Urinary bladder (tissue), 4 donors: ENCODE results near the gene DLEC1. TPM values are rescaled to one million over a fixed set of nuclear protein-coding genes. Genes with fewer than 3 reads are reported as not detected.
"Not testable (repeated sequence)": the region's sequence is repeated elsewhere in the genome, so short reads cannot be mapped to it uniquely, and the experiment has no call there.

Experiments
- DNase-seq: peaks from one replicate; pipeline ENCODE4 v3.0.0-alpha.2; 2015; ENCODE audit errors: extremely low spot score
- H3K27ac ChIP-seq: one replicate; pipeline ENCODE4 v1.5.1; 2013; ENCODE audit warnings: low read depth, mild to moderate bottlenecking, moderate library complexity
- H3K36me3 ChIP-seq: one replicate; pipeline ENCODE4 v1.6.1; 2013; ENCODE audit warnings: mild to moderate bottlenecking, moderate library complexity; ENCODE audit not compliant: insufficient read depth
- H3K4me1 ChIP-seq: one replicate; pipeline ENCODE4 v1.6.1; 2013; ENCODE audit warnings: mild to moderate bottlenecking, moderate library complexity; ENCODE audit not compliant: insufficient read depth
- H3K4me3 ChIP-seq: one replicate; pipeline ENCODE4 v1.5.1; 2013; ENCODE audit warnings: low read depth, low read length
- WGBS: extraction: QIAGEN DNeasy Blood & Tissue Kit; methylation state at CpG from one replicate; pipeline ENCODE4 v1.1.7; 2013; 5-methylcytosine and 5-hydroxymethylcytosine counted together
- polyA plus RNA-seq: library from polyadenylated mRNA; stranded (reverse); fragments of 200-250 nt; gene quantifications from one replicate; pipeline ENCODE4 v1.2.3, GENCODE V29; 2013
- total RNA-seq: library from RNA; depleted of rRNA; stranded (reverse); fragments of >200 nt; gene quantifications from one replicate; pipeline ENCODE4 v1.2.3, GENCODE V29; 2014
- donor health status: healthy with polysubstance abuse.
- donor health status: healthy.

DLEC1 gene
- total and polyA plus RNA-seq, 2 donors = 0.29 to 0.42 TPM

DNA sequence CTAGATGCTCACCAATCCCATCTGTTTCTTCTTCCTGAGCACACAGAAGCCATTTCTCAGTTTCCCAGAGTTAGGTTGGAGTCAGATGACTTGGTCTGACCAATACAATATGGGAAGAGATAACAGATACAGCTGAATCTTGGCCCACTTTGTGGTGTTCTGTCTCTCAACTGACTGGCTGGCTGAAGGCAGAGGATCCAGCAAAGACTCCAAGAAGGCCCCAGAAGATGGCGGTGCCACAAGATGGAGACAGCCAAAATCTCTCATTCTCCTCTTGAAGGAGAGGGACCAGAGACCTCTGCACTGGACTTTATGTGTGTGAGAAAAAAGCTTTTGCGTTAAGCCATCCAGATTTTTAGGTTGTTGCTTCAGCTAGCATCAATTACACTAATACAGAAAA lies 118.1 kb downstream of the DLEC1 start:
- H3K27ac ChIP-seq = no peak overlapping the region
- no peak overlapping the region for H3K4me3 ChIP-seq
- WGBS = 92% methylated on average over 2 of the region's 2 CpGs
- H3K4me1 ChIP-seq = no peaks in the 10 kb centered on the region
- no peak for DNase-seq
- no peaks in the 10 kb centered on the region for H3K36me3 ChIP-seq

DNA sequence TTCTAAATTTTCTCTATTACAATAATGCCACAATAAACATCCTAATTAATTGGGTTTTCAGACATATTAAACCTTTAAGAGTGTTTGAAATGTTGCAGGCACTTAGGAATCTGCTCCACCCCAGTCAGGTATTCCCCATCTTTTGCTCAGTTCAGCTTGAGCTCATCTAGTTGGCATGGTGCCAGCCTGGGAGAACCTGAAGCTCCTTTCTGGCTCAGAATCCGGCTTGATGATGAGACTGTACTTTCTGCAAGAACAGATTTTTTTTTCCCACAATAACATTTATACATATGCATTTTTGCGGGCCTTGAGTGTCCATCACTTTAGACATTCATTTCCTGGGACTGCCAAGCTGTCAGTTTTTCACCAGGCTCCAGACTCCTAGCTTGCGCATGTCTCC lies 118.6 kb downstream of the DLEC1 start:
- no peak overlapping the region for H3K4me3 ChIP-seq
- WGBS = 72% methylated on average over 3 of the region's 3 CpGs

DNA sequence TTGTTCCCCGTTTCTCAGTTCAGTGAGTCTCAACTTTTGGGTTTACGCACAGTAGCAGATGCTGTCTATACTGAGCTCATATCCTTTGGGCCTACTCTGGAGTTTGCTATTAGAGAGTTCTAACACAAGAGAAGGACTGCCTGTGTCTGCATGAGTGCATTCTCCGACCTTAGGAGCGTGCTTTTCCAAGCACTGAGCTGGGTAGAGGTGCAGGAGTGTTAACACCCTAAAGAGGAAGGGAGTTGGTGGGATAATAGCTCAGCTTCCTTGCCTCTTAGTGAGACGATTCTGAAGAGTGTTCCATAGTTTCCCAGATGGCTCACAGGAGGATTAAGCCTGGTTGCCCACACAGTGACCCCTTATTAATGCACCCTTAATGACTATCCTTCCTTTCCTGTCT lies 119.5 kb downstream of the DLEC1 start:
- WGBS = 77% methylated on average over 5 of the region's 5 CpGs
- DNase-seq = no peak
- no peak overlapping the region for H3K27ac ChIP-seq
- no peaks in the 10 kb centered on the region for H3K4me1 ChIP-seq
- H3K36me3 ChIP-seq = no peaks in the 10 kb centered on the region
- no peak overlapping the region for H3K4me3 ChIP-seq

More for the DNA sequence above, 118.6 kb downstream of the DLEC1 start:
- Histone ChIP-seq H3K36me3 (no peaks in the 10 kb centered on the region), H3K4me1 (no peaks in the 10 kb centered on the region), H3K27ac (no peak overlapping the region)
- no peak for DNase-seq

DNA sequence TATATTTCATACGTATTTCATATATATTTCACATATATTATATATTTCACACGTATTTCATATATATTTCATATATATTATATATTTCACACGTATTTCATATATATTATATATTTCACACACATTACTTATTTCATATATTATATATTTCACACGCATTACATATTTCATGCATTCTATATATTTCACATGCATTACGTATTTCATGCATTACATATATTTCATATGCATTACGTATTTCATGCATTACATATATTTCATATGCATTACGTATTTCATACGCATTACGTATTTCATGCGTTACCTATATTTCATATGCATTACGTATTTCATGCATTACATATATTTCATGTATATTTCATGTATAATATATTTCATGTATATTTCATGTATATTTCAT lies 121.7 kb downstream of the DLEC1 start:
- DNase-seq, H3K4me3 ChIP-seq, H3K4me1 ChIP-seq, H3K36me3 ChIP-seq, H3K27ac ChIP-seq: not testable (repeated sequence)
- WGBS = 95% methylated on average over 11 of the region's 11 CpGs

DNA sequence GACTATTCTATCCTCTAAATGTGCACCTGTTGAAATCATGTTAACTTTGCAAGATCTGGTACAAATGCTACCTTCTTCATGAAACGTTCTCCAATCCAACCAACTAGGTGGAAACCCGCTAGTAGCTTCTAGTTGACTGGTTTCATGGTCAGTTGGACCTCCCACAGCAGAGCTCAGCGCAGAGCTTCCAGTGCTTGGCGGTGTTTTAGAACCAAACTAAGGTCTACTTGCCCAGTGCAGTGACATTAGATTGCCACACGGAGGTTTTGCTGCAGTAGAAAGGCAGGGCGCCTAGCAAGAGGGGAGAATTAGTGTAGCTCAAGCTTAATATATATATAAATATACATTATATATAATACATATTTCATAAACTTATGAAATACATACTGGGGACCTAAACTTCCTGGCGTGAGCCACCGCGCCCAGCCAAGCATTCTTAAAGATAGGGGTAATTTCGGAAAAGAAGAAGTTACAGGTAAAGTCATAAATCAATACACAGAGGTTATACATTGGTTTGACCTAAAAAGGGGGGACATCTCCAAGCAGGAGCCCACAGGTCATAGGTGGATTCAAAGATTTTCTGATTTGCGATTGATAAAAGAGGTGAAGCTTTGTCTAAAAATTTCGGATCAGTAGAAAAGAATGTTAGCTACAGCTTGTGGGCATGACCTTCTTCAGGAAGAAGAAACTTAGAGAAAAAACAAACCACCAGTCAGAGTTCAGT lies 124.3 kb downstream of the DLEC1 start:
- DNase-seq = no peak
- WGBS = 89% methylated on average over 12 of the region's 12 CpGs
- no peaks in the 10 kb centered on the region for H3K36me3 ChIP-seq
- H3K27ac ChIP-seq = no peak overlapping the region
- peaks cover 2% of the 10 kb centered on the region for H3K4me1 ChIP-seq
- H3K4me3 ChIP-seq = no peak overlapping the region

DNA sequence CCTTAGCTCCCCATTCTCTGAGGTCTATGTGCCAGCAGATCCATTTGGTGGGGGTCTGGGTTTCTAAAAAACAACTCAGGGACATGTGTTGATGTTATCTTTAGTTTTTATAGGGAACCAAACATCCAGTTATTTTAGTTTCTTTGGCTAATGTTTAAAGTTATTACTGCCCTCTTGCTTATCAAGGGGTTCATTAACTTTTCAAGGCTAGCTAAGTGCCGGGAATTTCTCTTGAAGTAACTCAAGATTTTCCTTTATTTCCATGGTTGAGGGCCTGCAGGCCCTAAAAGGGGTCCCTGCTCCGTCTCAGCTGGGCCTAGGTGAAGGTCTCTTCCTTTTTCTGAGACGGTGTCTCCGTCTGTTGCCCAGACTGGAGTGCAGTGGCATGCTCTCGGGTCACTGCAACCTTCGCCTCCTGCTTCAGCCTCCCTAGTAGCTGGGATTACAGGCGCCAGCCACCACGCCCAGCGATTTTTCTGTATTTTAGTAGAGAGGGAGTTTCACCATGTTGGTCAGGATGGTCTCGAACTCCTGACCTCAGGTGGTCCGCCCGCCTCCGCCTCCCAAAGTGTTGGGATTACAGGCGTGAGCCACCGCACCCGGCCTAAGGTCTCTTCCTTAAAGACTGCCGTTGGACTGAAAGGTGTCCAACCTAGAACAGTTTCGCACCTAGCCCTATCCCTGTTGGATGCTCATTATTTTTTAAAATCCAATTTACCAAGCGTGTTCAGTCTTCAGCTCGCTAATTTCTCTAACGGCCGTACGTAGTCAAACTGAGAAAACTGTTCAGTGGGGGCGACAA lies 125.0 kb downstream of the DLEC1 start:
- no peak for DNase-seq

DNA sequence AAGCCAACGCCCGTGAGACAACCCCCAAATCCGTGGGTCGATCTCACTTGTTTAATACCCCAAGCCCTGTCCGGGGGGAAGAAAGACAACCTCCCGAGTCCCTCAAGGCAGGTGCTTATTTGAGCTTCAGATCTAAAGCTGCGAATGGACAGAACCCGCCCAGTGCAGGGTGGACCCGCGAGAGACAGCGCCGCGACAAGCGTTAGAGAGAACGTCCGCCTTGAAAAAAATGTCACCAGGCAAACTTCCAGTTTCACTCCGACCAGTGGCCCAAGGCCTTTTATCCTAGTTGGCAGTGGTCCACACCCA lies 125.6 kb downstream of the DLEC1 start:
- DNase-seq = no peak
- H3K27ac ChIP-seq = peak overlapping the region; percentile 86
- H3K36me3 ChIP-seq = no peaks in the 10 kb centered on the region
- peak overlapping the region; percentile 40 for H3K4me3 ChIP-seq
- WGBS = 2% methylated on average over 17 of the region's 17 CpGs
- H3K4me1 ChIP-seq = peaks cover 2% of the 10 kb centered on the region

More for the DNA sequence above, 125.0 kb downstream of the DLEC1 start:
- 72% methylated on average over 24 of the region's 24 CpGs for WGBS
- Histone ChIP-seq H3K36me3 (no peaks in the 10 kb centered on the region), H3K27ac (peak overlapping the region; percentile 86), H3K4me1 (peaks cover 2% of the 10 kb centered on the region), H3K4me3 (peak overlapping the region; percentile 40)

DNA sequence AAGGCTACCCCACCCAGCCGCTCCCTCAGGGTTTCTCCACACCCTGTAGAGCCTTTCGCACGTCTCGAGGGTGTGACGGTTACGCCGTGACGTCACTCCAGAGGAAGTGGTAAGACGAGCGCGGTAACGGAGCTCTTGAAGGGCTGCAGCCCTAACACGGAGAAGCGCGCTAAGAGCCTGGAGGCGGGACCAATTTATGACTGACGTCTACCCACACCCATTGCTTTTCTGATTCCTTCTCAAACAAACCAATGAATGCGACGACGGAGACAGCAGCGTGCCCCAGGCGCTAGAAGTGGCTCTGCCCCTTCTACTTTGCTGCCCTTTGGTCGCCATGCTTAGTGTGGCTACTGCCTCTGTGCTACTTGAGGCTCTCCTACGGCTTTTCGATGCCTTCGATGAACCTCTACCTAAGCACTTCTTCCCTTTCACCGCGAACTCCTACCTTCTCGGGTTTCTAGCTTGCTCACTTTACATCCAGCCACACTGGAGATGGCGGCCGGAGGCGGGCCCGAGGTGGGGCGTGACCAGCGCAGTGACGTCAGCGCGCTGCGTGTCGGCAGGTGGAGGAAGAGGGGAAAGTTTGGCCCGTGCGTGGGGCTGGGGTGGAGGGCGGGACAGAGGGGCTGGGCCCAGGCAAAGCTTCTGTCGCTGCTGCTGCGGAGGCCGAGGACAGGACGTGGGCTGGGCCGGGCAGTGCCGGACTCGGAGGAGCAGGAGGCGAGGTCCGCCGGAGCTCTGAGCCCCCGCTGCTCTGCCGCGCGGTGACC lies 126.1 kb downstream of the DLEC1 start, which contains the start of gene OXSR1:
OXSR1 (plus strand) TSS at position 586 of the 770 bp plus-strand sequence. CDS start 340 bp downstream, outside the sequence.
- Histone ChIP-seq H3K27ac (peak within 1 kb of the TSS; percentile 99), H3K36me3 (no peaks in the 10 kb centered on the region), H3K4me1 (peaks cover 2% of the 10 kb centered on the region), H3K4me3 (peak within 1 kb of the TSS; percentile 78)
- WGBS = under 1% methylated on average over 57 of the region's 57 CpGs
- DNase-seq = peak; percentile 99

DNA sequence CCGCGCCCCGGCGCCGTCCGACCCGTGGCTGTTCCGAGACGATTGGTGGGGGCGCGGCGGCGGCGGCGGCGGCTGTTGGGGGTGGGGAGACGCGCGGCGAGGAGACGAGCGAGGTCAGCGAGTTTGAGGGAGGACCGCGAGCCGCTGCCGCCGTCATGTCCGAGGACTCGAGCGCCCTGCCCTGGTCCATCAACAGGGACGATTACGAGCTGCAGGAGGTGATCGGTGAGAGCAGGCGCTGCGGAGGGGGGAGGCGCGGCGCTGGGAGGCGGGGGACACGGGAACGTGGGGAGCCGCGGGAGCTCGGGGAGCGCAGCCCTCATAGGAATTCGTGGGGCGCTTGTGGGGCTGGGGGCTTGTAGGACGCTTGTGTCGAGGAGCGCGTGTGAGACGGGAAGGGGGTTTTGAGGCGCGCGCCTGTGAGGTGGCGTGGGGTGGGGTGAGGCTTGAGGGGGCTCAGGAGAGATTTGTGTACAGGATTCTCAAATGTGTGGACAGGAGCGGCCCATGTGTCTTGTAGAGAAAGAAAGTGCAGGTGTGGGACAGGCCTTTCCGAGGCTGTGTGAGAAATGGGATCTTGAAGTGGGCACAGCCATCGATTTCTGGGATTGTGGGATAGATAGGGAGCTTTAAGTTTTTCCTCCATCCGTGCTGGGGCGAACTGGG lies 126.8 kb downstream of the DLEC1 start:
- H3K4me3 ChIP-seq = peak overlapping the region; percentile 78
- DNase-seq = no peak
- under 1% methylated on average over 62 of the region's 62 CpGs for WGBS
- peaks cover 2% of the 10 kb centered on the region for H3K4me1 ChIP-seq
- H3K36me3 ChIP-seq = no peaks in the 10 kb centered on the region
- peak overlapping the region; percentile 99 for H3K27ac ChIP-seq

DNA sequence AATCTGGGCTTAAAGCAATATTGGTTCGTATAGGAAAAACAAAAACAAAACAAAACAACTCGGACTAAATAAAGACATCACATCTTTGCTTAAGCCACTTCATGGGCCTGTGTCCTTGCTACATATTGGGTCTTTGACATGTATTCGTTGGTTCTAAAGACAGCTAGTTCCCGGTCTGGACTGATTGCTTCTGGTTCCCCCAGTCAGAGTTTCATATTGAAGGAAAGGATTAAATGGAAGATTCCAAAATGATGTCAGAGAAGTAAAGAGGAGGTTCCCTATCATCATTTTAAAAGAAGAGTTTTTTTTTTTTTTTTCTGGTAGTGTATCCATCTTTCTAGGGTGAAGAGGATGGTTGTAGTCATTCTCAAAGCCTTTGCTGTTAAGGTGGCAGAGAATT lies 128.6 kb downstream of the DLEC1 start:
- WGBS = 88% methylated on average over 4 of the region's 4 CpGs
- Histone ChIP-seq H3K27ac (no peak overlapping the region), H3K36me3 (no peaks in the 10 kb centered on the region), H3K4me3 (no peak overlapping the region), H3K4me1 (peaks cover 2% of the 10 kb centered on the region)
- no peak for DNase-seq

DNA sequence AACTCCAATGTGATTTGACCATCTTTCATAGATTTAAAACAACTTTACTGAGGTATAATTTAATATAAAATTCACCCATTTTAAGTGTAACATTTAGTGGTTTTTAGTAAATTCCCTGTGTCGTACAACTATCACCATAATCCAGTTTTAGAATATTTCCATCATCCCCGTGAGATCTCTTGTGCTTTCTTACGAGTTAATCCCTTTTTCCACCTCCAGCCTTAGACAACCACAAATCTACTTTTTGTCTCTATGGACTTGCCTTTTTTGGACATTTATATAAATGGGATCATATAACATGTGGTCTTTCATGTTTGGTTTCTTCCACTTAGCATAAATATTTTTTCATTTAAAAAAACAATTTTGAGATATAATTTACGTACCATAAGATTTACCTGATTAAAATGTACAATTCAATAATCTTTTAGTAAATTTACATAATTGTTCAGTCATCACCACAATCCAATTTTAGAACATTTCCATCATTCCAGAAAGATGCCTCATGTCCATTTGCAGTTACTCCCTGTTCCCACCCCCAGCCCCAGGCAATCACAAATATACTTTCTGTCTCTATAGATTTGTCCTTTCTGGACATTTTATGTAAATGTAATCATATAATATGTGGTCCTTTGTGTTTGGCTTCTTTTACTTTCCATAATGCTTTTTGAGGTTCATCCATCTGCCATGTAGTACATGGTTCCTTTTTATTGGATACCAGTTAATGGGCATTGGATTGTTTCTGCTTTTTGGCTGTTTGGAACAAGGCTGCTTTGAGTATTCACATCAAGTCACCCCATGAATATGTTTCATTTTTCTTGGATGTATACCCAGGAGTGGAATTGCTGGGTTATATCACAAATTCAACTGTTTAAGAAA lies 129.4 kb downstream of the DLEC1 start:
- Histone ChIP-seq H3K4me1 (peaks cover 4% of the 10 kb centered on the region), H3K4me3 (no peak overlapping the region), H3K27ac (no peak overlapping the region), H3K36me3 (no peaks in the 10 kb centered on the region)
- DNase-seq = no peak
- 90% methylated on average over 4 of the region's 4 CpGs for WGBS

DNA sequence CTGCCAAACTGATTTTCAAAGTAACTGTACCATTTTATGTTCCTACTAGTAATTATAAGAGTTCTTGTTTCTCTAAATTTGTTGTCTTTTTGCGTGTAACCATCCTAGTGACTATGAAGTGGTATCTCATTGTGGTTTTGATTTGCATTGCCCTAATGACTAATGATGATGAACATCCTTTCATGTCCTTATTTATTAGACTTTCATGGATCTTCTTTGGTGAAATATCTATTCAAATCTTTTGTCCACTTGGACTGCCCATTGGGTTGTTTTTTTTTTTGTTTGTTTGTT lies 130.0 kb downstream of the DLEC1 start:
- Histone ChIP-seq H3K4me3 (no peak overlapping the region), H3K27ac (no peak overlapping the region), H3K4me1 (peaks cover 4% of the 10 kb centered on the region), H3K36me3 (no peaks in the 10 kb centered on the region)
- 72% methylated on average over 1 of the region's 1 CpG for WGBS
- DNase-seq = no peak

DNA sequence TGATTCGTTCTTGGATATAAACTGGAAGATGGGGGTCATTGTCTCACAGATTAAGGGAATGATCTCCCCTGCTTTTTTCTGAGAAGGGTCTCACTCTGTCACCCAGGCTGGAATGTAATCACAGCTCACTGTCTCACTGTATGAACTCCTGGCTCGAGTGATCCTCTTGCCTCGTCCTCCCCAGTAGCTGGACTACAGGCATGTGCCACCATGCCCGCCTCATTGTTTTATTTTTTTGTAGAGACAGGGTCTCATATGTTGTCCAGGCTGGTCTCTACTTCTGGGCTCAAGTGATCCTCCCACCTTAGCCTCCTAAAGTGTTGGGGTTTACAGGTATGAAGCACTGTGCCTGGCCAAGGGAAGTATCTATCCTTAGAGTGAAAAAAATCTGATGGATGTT lies 131.7 kb downstream of the DLEC1 start:
- Histone ChIP-seq H3K27ac (no peak overlapping the region), H3K4me1 (peaks cover 4% of the 10 kb centered on the region), H3K36me3 (no peaks in the 10 kb centered on the region), H3K4me3 (no peak overlapping the region)
- WGBS = 87% methylated on average over 4 of the region's 4 CpGs
- DNase-seq = no peak
